ENCODE data around the gene MOG. TPM values are rescaled to one million over a fixed set of nuclear protein-coding genes. Genes with fewer than 3 reads are reported as not detected.

The MOG gene
- not detected in 2 replicates for total RNA-seq

DNA sequence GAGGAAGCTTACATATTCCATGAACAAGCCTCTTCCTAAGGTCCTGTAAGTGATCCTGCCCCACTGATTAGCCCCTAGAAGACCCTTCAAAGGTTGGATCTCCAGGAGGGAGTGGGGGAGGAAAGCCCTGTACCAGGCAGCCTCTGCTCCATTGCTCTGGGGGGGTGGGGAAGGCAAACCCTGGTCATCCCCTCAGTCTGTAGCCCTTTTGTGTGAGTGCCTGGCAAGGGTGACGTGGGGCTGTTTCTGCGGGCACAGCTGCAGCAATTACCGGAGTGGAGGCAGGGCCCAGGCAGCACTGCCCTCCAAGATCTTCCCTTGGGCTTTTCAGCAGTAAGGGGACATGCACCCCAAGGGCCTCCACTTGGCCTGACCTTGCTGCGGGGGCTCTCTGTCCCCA lies at the start of gene MOG:
MOG (plus strand) TSS at position 295 of the 400 bp plus-strand sequence. CDS start 118 bp downstream, outside the sequence.
- intact Hi-C loops (cut with micrococcal nuclease): no loop called here

DNA sequence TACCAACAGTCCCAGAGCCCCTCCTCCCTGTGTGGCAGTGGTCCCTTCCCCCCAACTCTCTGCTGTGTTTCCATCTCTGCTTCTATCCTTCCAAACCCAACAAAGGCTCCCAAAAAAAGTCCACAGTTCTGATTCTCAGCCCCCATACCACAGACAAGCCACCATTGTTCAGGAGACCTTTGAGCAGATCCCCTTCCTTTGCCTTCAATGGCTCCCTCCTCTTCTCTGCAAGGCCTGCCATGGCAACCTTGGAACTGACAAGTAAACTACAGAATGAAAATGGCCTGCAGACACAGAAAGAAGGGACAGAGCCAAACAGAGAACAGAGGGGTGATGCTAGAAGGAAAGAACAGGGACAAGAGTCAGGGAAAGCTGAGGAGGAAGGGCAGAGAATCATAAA lies 48.8 kb upstream of the MOG start:
- intact Hi-C loops (cut with micrococcal nuclease): no loop called here

DNA sequence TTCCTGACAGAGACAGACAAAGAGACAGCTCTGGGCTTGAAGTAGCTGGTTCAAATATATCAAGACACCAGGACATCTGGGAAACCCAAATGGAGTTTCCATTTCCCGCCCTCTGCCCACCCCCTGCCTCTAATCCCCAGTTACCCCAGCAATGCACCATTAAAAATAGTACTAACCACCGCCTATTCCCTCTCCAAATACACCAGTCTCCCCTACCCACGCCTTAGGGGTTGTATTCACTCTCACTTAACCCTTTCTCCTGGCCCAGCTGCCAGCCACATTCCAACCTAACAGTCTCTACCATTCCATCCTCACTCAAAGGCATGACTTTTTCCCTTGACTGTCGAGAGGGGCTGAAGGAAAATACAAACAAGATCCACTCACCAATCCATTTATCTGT lies 46.4 kb upstream of the MOG start:
- intact Hi-C loops (cut with micrococcal nuclease): no loop called here

DNA sequence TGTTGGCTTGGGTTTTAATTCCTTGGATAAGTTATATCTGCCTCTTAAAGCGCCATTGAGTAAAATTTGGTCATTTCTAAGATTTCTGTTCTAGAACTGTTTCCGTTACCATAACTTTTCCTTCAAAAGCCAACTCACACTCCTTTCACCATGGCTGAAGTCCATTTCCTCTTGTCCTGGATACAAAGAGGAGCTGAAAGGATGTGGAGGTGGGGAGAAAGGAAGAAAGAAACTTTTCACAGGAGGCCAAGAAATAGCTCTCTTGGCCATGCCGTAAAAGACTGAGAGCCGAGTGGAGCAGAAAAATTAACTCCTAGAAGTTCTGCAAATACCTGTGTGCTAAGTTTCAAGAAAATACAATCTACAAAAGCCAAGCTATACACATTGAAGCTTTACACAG lies 45.5 kb upstream of the MOG start:
- intact Hi-C loops (cut with micrococcal nuclease): no loop called here

DNA sequence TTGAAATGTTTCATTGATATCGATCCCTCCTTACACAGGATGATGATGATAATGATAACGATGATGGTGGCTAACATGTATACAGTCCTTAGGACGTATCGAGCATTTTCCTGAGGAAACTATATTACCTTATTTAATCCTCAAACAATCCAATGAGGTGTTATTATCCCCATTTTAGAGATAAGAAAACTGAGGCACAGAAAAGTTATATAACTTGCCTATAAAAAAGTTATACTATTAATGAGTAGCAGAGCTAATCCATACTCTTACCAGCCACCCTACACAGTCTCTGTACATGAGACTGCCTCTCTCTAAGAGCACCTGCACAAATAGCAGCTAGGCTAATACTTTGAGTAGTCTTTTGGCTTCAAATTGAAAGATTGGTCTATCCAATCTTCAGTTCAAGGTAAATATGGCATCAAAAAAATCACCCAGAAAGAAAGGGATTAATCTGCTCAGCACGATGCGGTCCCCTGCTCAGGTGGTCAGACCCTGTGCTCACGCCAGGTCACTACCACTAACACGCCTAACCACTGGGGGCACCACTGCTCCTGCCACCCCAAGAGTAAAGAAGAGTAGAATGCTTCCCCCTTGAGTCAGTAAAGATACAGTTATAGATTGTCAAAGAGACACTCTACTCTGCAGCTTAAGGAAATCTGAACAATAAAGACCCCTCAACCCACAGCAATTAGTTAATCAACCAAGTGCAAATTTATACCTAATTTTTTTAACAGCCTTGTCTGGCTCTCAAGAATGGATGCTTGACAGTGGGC lies 38.9 kb upstream of the MOG start:
- intact Hi-C loops (cut with micrococcal nuclease): no loop called here

DNA sequence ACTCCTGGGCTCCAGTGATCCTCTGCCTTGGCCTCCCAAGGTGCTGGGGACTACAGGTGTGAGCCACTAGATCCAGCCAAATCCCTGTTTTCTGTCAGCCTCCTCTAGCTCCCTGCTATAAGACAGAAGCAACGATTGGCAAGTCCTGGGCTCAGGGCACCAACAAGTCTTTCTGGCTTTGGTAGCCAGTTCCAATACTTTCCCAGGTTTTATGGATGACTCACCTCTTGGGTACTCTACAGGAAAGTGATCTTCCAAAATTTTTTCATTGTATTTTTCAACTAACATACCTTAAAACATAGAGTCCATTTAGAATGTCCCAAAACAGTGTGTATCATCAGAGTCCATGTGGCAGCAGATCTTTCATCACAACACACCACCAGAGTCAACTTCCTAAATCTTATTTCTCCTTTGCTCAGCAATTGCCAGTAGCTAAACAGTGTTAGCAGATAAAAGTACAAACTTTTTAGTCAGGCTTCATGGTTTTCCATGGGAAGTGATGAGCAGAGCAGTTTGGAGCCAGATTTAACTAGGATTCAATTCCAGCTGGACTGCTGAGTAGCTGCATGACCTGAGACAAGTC lies 37.2 kb upstream of the MOG start:
- intact Hi-C loops (cut with micrococcal nuclease): no loop called here

DNA sequence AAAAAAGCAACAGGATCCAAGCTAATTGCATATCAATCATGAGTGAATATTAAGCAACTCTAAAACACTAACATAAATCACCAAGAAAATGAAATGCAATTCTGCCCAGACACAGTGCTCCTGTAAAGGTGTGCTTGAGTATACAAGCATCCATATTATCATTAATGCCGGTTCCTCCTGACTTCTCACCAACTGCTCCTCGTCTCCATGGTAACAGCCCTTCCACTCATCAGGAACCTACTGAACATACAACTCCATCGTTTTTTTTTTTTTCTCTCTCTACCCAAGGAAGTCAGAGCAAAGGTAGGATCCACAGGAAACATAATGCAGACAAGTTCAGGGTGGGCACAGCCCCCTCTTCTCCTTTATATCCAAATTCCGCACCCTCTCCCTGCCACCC lies 36.3 kb upstream of the MOG start:
- intact Hi-C loops (cut with micrococcal nuclease): no loop called here

DNA sequence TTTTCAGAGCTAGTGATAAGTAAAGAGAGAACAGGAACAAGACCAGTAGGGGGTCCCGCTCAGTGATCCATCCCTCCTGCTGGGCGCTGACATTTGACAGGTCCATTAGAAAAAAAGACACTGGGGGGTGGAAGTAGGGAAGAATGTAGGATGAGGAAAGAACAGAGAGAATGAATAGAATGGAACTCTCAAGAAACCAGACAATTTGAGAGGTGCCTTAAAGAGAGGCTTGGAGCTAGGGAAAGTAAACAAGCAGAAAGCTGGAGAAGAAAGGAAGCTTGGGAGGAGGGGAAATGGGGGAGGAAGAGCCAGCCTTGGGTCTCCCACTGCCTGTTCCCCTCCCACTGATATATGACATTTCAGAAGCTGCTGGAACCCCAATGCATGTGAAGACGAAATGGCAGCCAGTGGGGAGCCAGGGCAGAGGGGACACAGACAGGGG lies 32.4 kb upstream of the MOG start:
- intact Hi-C loops (cut with micrococcal nuclease): no loop called here

DNA sequence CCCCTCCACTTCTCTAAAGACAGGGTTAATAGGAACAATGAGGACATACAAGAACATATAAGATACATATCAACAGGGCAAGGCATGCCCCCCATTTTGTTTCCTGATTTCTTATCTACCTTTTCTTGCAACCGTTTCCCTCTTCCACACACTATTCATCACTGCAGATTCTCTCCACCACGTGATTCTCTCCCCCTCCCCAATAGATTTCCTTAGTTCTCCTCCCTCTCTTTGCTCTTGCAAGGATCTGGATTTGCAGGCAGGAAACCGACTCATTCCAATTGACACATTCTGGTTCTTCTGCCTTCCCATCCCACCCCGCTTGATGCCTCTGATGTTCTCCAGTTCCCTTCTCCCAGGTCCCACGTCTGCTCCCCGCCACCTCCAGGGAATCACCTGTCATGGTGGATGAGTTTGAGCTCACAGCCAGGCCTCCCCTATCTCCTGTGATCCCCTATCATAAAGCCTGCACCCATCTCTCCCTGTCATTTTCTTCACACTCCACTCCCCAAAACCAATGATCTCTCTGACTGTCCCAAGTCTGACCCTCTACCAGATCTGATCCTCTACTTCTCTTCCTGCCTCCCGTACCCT lies 31.5 kb upstream of the MOG start:
- intact Hi-C loops (cut with micrococcal nuclease): no loop called here

DNA sequence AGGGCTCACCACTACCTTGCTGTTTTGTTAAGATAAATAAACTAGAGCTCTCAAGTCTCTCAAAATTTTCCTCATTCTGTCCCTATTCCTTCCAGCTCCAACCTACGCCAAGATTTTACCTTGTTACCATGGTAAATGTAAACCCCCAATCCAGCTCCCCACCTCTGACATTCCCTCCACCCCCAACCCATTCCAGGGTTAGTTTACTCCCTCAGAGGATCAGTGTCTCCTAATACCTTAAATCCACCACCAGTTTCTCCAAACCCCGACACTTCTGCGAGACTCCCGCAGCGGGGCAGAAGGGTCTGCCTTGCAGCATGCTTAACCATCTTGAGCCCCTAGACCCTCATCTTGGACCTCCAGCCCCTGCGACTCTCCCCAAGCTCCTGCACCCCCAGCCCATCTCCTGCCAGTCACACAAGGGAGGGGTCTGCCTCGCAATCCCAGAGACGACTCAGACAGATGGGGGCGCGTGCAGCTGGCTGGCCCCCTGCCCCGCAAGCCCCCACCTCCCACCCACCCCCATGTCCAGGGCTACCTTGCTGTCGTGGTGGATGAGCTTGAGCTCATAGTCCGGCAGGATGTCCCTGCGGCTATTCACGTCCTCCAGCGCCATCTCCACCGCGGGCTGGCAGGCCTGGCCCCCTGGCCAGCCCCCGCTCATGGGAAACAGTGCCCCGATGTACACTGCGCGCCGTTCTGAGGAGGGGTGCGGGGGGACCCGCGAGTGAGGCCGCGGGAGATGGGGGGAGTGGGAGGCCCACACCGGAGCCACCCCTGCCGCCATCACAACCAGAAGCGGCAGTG lies 29.7 kb upstream of the MOG start:
- intact Hi-C loops (cut with micrococcal nuclease): no loop called here

DNA sequence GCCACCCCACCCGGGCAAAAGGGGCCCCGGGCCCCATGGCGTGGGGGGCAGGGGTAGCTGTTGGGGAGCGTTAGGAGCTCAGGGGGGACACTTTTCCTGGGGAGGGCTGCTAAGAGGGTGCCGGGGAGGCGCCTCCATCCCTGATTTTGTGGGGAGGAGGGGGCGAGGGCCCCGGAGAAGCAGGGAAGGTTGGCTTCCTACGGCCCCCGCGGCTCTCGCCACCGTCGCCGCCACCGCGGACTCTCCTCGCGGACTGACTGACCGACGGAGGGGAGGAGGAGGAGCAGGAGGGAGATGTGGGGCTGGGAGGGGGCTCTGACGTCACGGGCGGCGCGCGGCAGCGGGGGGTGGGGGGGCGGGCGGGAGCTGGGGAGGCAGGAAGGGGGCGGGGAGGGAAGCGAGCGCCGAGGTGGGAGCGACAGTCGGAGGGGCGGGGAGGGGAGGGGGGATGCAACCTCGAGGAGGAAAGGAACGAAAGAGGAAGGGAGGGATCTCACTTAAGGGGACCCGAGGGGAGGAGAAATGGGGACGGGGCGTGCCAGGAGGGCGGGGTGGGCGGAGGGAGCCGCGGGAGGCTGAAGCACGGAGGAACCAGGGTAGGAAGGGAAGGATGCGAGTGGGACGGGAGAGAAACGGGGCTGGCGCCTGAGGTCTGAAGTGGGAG lies 29.0 kb upstream of the MOG start:
- intact Hi-C loops (cut with micrococcal nuclease): no loop called here

DNA sequence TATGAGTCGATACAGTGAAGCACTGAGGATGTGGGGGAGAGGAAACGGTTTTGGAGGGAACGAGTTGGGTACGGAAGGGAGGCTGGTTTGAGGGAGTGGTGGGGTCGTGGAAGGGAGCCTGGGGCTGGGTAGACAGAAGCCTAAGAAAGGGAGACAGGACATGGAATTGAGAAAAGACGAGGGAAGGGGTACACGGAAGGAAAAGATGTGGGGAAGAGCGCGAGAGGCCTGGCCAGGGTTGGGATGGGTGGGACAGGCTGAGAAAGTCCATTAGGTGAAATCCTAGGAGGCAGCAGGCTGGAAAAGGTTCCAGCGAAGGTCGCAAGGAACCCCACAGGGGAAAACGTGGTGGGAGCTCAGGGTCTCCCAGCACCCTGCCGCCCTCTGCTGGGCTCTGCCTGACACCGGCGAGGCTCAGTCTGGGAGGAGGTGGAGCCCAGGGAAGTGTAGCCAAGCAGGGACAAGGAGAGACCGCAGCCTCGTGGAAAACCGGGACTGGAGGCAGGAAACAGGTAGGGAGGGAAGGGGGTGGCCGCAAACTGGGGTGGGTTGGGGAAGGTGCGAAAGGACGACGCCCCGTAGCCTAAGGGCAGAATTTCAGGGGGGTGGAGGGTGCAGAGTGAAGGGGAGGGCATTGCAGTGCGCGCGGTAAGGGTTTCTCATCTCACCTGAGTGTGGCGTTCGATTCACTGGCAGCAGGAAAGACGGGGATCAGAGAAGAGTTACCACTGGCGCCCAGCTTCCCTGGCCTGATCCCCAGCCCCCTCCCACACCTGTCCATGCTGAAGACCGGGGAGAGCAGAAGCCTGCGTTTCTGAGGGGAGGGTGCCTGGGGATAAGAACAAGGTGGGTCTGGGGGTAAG lies 28.2 kb upstream of the MOG start:
- intact Hi-C loops (cut with micrococcal nuclease): no loop called here

DNA sequence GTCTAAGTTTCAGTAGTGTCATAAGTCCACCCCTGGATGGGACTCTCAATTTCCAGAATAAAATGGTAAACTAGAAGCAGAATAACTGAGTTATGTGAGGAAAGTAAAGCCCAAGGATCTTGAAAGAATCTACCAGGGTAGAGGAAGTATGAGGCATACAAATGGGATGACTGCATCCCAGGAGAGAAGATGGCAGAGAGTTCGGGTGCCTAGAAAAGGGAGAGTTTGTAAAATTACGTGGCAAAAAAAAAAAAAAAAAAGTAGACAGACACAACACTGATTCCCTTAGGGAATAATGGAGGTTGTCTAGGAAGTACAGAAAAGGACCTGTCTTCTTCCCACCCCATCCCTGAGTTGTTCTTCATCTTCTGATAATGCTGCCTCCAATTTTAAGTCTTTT lies 27.3 kb upstream of the MOG start:
- intact Hi-C loops (cut with micrococcal nuclease): no loop called here

DNA sequence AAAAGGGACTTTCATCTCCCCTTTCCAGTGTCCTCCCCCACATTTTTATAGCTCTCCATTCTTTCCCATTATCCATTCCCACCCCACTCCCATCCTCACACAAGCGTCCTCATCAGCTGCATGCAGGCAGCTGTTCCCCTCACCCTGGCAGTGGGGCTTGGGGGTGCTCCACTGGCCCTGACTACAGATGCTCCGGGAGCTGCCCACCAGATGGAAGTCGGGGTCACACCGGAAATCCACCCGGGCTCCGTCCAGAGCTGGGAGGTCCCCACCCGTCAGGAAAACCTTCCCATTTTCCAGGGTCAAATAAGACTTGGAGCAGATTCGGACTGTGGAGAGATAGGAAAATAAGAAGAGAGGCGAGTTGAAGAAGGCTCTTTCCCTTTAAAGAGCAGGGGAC lies 26.6 kb upstream of the MOG start:
- intact Hi-C loops (cut with micrococcal nuclease): loop anchor here (10.0 kb wide), 1 partner anchor 766 kb away; no protein-coding TSS in a partner anchor

DNA sequence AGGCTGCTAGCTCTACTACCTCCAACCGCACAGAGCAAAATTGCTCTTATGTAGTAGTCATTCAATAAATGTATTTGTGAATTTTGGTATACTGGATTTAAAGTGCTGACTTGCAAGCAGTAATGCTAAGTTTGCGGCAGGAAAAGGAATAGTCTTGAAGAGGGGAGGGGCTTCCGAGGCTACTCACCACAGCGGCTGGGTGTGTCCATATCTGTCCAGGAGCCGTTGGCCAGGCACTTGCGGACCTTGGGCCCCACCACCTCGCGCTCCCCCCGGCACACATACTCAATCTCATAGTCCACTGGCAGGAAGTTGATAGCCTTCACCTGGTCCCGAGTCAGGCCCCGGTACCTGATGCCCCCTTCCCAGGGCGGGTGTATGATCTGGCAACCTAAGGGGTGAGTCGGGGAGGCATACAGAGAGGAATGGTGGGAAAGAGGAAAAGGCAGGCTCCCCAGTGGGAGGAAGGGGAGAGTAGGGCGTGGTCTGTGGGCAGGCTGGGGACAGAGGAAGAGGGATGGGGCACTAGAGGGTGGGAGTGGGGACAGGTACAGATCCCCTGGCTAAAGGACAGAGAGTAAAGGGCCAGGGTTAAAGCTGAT lies 25.6 kb upstream of the MOG start:
- intact Hi-C loops (cut with micrococcal nuclease): loop anchor here (10.0 kb wide), 1 partner anchor 767 kb away; no protein-coding TSS in a partner anchor

DNA sequence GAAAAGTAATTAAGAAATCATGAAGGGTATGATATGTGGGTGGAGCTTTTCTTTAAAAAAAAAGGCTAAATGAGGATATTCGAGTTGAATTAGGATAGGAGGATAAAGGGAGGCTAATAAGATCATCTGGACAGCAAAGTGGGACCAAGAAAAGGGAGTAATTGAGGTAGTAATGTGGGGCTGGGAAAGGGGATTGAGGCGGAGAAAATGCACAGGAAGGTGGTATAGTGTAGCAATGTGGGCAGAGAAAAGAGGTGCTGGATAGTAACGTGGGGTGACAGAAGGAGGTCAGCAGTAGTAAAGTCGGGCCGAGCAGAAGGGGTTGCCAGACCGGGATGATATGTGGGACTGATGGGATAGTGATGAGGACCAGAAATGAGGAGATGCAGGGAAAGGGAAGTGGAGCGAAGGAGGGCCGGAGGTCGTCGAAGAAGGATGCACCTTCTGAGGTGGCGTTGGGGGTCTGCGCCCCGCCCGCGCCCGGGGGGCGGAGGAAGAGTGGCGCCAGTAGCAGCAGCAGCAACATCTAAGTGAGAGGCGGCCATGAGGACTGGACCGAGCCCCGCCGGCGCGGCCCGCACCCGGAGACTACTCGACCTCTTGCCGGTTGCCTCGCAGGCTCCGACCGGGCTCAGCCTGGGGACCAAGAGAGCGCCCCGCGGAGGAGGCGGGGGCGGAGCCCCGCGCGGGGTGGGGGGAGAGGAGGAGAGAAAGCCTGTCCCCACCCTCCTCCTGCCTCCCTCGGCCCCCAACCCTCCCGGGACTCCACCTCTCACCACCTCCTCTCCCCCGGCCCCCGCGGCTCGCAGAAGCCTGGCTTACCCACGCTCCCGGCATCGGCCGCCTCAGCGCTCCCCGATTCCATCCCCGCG lies 24.8 kb upstream of the MOG start:
- intact Hi-C loops (cut with micrococcal nuclease): loop anchor here (10.0 kb wide), 1 partner anchor 767 kb away; no protein-coding TSS in a partner anchor

DNA sequence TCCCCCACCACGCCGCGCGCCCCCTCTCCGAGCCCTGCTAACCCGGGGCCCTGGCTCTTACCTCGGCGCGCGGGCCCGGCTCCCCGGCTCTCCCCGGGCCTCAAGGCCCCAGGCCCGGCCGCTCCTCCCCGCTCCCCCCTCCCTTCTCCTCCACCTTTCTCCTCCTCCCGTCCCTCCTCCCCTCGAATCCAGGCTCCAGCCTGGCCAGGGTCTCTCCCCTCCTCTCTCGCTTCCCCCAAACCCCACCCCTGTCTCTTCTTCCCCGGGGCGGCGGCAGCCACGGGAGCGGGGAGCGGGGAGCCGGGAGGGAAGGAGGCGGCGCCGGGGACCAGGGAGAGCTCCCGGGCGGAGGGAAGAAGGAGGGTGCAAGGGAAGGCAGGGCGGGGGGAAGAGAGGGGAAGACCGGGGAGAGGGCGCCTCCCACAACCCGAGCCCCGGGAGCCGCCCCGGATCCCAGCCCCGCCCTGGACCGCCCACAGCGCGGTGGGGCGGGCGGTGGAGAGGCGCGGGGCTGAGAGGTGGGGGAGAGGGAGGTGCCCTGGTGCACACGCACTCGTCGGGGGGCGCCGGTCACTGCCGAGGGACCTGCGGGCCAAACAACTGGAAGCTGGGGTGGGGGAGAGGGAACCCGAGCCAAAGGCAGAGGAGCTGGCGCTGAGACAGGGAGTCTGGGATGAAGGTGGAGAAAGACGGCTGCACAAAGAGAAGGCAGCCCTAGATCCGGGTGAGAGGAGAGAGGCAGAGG lies 23.9 kb upstream of the MOG start, which contains the start of gene GABBR1:
GABBR1 (minus strand) TSS at position 395 of the 745 bp plus-strand sequence. CDS start 798 bp downstream, outside the sequence.
- intact Hi-C loops (cut with micrococcal nuclease): loop anchor here (1.0 to 10.0 kb wide), 2 partner anchors 17 to 768 kb away; no protein-coding TSS in a partner anchor

DNA sequence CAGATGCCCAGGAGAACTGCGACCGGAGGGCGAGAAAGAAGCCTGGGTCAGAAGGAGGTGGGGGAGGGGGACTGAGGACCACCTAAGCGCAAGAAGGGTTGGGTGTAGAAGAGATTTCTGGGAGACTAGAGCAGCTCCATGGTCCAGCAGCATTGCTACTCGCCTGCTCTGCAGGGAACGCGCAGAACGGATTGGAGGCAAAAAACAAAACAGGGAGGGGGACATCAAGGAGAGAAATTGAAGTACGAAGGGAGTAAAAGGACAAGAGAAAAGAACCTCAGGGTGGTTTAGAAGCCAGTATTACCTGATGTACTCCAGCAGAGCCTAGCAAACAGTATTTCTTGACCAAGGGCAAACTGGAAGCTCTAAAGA lies 23.4 kb upstream of the MOG start:
- intact Hi-C loops (cut with micrococcal nuclease): loop anchor here (1.0 to 10.0 kb wide), 2 partner anchors 17 to 769 kb away; no protein-coding TSS in a partner anchor
